Testis (tissue), 3 donors: ENCODE results near the gene C4BPA. TPM values are rescaled to one million over a fixed set of nuclear protein-coding genes. Genes with fewer than 3 reads are reported as not detected.

ENCODE experiments used
- DNase-seq: peaks from one replicate; pipeline ENCODE4 v3.0.0-alpha.2; 2019
- H3K27ac ChIP-seq, 2 donors: fragments of 200-600 bp; sonication (generic); one replicate each; pipeline ENCODE4 v1.5.1; 2019
- H3K27me3 ChIP-seq: fragments of 200-600 bp; sonication (generic); one replicate; pipeline ENCODE4 v1.5.1; 2019
- H3K36me3 ChIP-seq: fragments of 200-600 bp; sonication (generic); one replicate; pipeline ENCODE4 v1.5.1; 2017; ENCODE audit warnings: low read depth; ENCODE audit errors: missing control alignments
- H3K4me1 ChIP-seq: fragments of 200-600 bp; sonication (generic); one replicate; pipeline ENCODE4 v1.5.1; 2019
- H3K4me3 ChIP-seq, 2 donors: fragments of 200-600 bp; sonication (generic); one replicate each; pipeline ENCODE4 v1.5.1; 2017 to 2019
- H3K9me3 ChIP-seq: fragments of 200-600 bp; sonication (generic); one replicate; pipeline ENCODE4 v1.5.1; 2017
- POLR2A ChIP-seq: fragments of 450-650 bp; IDR thresholded peaks from one replicate; pipeline ENCODE4 v1.6.1; 2017; ENCODE audit warnings: antibody characterized with exemption, mild to moderate bottlenecking, moderate library complexity
- WGBS, 2 donors: methylation state at CpG; one replicate each; pipeline ENCODE4 v1.1.5; 2018; 5-methylcytosine and 5-hydroxymethylcytosine counted together
- intact Hi-C: fragments of 100-400 bp; cut with DNase I; formaldehyde crosslinking; loops from one replicate; pipeline ENCODE4 v1.15.1; 2023; ENCODE audit warnings: low total_unique reads
- polyA plus RNA-seq: library from polyadenylated mRNA; stranded (reverse); fragments of 350-450 nt; fragmentation: Illumina TruSeq; extraction: RNeasy Lipid Tissue Mini Kit (QIAGEN cat#74804); gene quantifications from one replicate; pipeline ENCODE4 v1.2.3, GENCODE V29; 2014; ENCODE audit warnings: low read depth, low replicate concordance; ENCODE audit not compliant: insufficient read depth
- total RNA-seq, 2 donors: library from RNA; depleted of rRNA; stranded (reverse); fragments of >200 nt; gene quantifications; one replicate each; pipeline ENCODE4 v1.2.3, GENCODE V29; 2016
- TF ChIP-seq, protein P1 (sequence below), 3 experiments: fragments of 450-650 bp in 2 of 3; fragments of 200-600 bp in 1 of 3; sonication (generic) in 1 of 3; IDR thresholded peaks; one replicate each; pipeline ENCODE4 v1.5.1; 2016 to 2019; ENCODE audit warnings: antibody characterized with exemption in 3 of 3, mild to moderate bottlenecking in 2 of 3, moderate library complexity in 1 of 3

Gene C4BPA
- total and polyA plus RNA-seq, 3 donors from 2014 or later, result 0.24 to 1.0 (median 0.43) TPM

DNA sequence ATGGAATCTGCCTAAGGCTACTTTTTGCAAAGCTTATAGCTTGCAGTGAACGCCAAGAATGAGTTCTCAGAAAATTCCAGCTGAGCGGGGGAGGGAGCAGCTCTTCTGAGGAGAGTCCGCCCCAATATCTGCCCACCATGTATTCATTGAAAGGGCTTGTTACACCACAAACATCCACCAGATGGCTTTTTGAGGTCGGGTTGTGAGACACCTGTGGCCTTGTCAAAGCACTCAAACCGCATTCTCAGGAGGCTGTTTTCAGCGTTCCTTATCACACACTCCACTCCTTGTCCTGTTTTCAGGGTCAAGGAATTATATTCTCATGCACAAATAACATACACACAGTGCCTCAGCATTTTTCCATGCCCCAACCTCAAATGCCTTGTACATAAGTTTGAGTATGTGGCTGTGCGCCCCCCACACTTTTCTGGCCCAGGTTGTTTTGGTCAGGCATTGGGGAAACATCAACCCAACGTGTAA lies 19.3 kb upstream of the C4BPA start:
- DNase-seq, result peak; percentile 66
- Histone ChIP-seq H3K36me3 (no peaks in the 10 kb centered on the region), H3K27me3 (no peaks in the 10 kb centered on the region), H3K9me3 (no peaks in the 10 kb centered on the region), H3K4me3 (no peak overlapping the region), H3K27ac (no peak overlapping the region), H3K4me1 (peaks cover 21% of the 10 kb centered on the region)
- TF ChIP-seq, protein P1, sequence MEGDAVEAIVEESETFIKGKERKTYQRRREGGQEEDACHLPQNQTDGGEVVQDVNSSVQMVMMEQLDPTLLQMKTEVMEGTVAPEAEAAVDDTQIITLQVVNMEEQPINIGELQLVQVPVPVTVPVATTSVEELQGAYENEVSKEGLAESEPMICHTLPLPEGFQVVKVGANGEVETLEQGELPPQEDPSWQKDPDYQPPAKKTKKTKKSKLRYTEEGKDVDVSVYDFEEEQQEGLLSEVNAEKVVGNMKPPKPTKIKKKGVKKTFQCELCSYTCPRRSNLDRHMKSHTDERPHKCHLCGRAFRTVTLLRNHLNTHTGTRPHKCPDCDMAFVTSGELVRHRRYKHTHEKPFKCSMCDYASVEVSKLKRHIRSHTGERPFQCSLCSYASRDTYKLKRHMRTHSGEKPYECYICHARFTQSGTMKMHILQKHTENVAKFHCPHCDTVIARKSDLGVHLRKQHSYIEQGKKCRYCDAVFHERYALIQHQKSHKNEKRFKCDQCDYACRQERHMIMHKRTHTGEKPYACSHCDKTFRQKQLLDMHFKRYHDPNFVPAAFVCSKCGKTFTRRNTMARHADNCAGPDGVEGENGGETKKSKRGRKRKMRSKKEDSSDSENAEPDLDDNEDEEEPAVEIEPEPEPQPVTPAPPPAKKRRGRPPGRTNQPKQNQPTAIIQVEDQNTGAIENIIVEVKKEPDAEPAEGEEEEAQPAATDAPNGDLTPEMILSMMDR (IDR thresholded peaks at IDR 0.05), result peak; percentile 18 to 51 (median 44)
- no peak for TF ChIP-seq POLR2A
- 34 to 48% methylated on average over 8 of the region's 8 CpGs for WGBS, 2 donors
- intact Hi-C loops, result loop anchor here (10.0 kb wide), 1 partner anchor 320 kb away; no protein-coding TSS in a partner anchor

DNA sequence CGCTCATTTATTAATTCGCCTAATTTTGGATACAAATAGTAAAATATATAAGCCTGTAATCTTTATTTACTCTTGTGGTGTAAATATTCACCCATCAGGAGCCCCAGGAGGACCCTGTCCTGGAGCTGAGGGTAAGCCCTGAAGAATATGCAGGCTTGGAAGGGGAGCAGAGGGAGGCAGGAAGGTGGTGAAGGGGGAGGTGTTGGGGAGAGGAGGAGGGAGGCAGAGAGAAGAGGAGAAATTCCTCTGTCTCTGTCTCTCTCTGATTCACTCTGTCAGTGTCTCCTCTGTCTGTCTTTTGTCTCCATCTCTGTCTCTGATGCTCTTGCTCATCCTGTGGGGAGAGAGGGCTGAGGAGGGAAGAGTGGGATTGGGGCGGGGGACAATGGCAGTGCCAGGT lies 18.1 kb upstream of the C4BPA start:
- no peak overlapping the region for H3K27ac ChIP-seq
- H3K4me3 ChIP-seq, result no peak overlapping the region
- TF ChIP-seq, protein P1 (IDR thresholded peaks at IDR 0.05), result no peak
- TF ChIP-seq POLR2A, result no peak
- intact Hi-C loops, result loop anchor here (10.0 kb wide), 1 partner anchor 319 kb away; no protein-coding TSS in a partner anchor
- WGBS, 2 donors, result 68 to 81% methylated on average over 3 of the region's 3 CpGs
- no peaks in the 10 kb centered on the region for H3K27me3 ChIP-seq
- no peaks in the 10 kb centered on the region for H3K36me3 ChIP-seq
- DNase-seq, result no peak
- peaks cover 21% of the 10 kb centered on the region for H3K4me1 ChIP-seq
- H3K9me3 ChIP-seq, result no peaks in the 10 kb centered on the region

DNA sequence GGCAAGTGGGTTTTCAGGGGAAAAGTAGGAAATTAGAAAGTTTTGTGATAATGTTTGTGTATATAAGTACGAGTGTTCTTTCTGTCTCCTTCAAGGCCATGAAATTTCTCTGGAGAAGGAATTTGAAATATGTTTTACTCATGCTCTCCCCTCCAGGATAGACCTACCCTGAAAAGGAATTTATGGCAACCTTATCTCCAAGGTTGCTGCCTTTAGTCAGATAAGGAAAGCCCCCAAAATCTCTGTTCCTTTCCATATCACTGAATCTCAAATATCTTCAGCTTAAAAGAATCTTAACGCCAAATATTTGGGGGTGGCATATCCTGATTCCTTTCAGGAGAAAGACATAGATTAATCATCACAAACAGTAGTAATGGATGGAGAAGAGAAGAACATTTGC lies 15.9 kb upstream of the C4BPA start:
- Histone ChIP-seq H3K4me3 (no peak overlapping the region), H3K27me3 (no peaks in the 10 kb centered on the region), H3K9me3 (no peaks in the 10 kb centered on the region), H3K36me3 (no peaks in the 10 kb centered on the region), H3K4me1 (peaks cover 21% of the 10 kb centered on the region), H3K27ac (no peak overlapping the region)
- whole genome bisulfite sequencing, 2 donors, result 48 to 50% methylated on average over 2 of the region's 2 CpGs
- DNase-seq, result no peak
- intact Hi-C loops, result loop anchor here (10.0 kb wide), 1 partner anchor 317 kb away; no protein-coding TSS in a partner anchor
- no peak for TF ChIP-seq POLR2A
- TF ChIP-seq, protein P1 (IDR thresholded peaks at IDR 0.05), result no peak

DNA sequence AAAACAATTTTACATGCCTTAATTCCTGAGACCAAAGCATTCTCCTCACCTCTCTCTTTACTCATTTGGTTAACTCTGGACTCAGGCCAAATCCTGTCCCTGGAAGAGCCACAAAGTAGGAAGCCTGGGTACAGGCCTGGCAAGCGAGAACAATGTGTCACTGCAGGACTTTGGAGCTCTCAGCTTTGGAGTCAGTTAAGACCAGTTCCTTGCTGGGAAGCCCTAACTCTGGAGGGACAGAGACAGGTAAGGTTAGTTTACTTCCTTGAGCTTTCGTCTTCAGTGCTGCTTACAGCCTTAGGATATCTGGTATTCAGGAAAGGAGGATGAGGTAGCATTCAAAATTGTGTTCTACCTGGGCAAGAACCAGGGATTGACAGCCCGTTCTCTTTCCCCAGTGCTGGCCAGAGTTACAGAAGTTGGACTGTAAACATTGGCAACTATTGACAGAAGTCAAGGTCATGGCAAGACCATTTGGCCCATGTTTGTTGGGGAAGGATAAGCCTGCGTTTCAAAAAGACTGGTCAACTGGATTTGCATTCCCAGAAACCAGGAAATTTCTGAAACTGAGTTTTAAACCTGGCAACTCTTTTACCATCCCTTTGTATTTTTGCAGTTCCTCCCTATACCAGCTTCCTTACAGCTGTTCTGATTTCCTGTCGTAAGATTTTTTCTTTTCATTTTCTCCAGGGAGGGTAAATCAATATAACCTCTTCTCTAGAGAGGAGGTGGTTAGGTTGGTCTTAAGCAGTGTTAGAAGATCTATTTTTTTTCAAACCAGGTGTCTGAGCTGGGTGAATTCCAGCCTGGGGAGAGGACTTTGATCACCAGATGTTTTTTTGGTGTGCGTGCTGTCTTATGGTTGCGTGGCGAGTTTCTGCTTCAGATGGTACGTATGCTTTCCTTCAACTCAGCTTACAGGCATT lies 15.1 kb upstream of the C4BPA start, which contains the start of gene C4BPB:
Gene C4BPB, plus strand, starts transcription at position 160 of the 926 bp plus-strand sequence. Its CDS starts 672 bp downstream, at position 832.
- H3K27ac ChIP-seq, result no peak within 1 kb of the TSS
- H3K4me3 ChIP-seq, result no peak within 1 kb of the TSS
- no peaks in the 10 kb centered on the region for H3K27me3 ChIP-seq
- peaks cover 21% of the 10 kb centered on the region for H3K4me1 ChIP-seq
- H3K36me3 ChIP-seq, result no peaks in the 10 kb centered on the region
- WGBS, 2 donors, result 65 to 70% methylated on average over 9 of the region's 9 CpGs
- intact Hi-C loops, result loop anchor here (10.0 kb wide), 1 partner anchor 316 kb away; no protein-coding TSS in a partner anchor
- no peak for DNase-seq
- no peaks in the 10 kb centered on the region for H3K9me3 ChIP-seq
- TF ChIP-seq, protein P1 (IDR thresholded peaks at IDR 0.05), result no peak
